ENCODE results near the gene SARS2. TPM values are rescaled to one million over a fixed set of nuclear protein-coding genes. Genes with fewer than 3 reads are reported as not detected.

Gene SARS2
- total RNA-seq, 4 donors from 2014 or later = 9.9 to 13.7 (median 11.9) TPM

DNA sequence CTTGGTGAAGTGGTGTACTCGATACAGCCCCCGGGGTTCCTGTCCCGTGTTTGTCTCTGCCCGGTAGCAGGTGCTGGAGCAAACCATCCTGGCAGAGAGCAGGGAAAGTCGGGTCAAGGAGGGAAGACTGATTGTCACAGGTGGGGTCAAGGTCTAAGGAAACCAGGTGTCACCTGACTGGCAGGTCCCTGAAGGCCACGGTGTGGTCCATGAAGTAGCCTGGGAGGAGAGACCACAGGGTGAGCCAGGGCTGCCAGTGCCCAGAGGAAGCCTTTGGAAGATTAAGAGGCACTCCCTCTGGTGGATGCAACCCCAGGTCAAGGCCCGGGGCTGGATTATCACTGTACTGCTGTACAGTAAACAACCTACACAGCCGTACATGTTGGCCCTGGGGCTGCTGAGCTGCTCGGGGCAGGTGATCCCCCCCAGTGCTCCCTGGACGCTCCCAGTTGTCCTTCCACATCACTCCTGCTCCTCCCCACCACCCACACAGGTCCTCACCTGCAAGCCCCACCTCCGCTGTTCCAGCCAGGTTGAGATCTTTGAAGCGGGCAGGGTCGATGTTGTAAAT, 12.6 kb downstream of the SARS2 start:
- no peak for ATAC-seq
- WGBS, 2 donors (ENCODE audit: low coverage in 1 of 2) = 80 to 88% methylated on average over 3 to 5 of the region's 13 CpGs
- Histone ChIP-seq H3K36me3 (peaks cover 0 to 33% of the 10 kb centered on the region in 2 donors), H3K4me1 (no peaks in the 10 kb centered on the region), H3K27ac (no peak overlapping the region), H3K4me3 (no peak overlapping the region), H3K9me3 (no peaks in the 10 kb centered on the region), H3K27me3 (no peaks in the 10 kb centered on the region)
- TF ChIP-seq, protein P1, sequence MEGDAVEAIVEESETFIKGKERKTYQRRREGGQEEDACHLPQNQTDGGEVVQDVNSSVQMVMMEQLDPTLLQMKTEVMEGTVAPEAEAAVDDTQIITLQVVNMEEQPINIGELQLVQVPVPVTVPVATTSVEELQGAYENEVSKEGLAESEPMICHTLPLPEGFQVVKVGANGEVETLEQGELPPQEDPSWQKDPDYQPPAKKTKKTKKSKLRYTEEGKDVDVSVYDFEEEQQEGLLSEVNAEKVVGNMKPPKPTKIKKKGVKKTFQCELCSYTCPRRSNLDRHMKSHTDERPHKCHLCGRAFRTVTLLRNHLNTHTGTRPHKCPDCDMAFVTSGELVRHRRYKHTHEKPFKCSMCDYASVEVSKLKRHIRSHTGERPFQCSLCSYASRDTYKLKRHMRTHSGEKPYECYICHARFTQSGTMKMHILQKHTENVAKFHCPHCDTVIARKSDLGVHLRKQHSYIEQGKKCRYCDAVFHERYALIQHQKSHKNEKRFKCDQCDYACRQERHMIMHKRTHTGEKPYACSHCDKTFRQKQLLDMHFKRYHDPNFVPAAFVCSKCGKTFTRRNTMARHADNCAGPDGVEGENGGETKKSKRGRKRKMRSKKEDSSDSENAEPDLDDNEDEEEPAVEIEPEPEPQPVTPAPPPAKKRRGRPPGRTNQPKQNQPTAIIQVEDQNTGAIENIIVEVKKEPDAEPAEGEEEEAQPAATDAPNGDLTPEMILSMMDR (IDR thresholded peaks at IDR 0.05) = no peak
- no peak for TF ChIP-seq POLR2A (IDR thresholded peaks at IDR 0.05)
- no peak for TF ChIP-seq POLR2AphosphoS5 (IDR thresholded peaks at IDR 0.05)
- no peak for TF ChIP-seq EP300 (IDR thresholded peaks at IDR 0.05)

DNA sequence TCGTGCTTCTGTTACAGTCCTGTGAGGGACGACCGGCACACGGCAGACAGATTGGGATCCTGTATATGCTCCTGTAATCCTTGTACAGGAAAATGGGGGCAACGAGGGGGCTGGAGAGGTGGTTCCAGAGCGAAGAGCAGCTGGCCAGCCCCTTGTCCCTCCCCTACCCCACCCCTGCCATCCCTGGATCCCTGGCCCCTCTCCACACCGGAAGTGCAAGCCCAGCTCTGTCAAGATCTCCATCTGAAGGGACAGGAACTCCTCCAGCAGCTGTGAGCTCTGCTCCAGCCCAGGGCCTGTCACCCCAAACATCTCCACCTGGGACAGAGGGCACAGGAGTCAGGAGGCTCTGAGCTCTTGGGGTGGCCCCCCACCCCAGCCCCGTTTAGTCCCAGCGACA, 13.0 kb downstream of the SARS2 start:
- no peak for TF ChIP-seq EP300 (IDR thresholded peaks at IDR 0.05)
- TF ChIP-seq, protein P1 (IDR thresholded peaks at IDR 0.05) = no peak
- no peak for TF ChIP-seq POLR2AphosphoS5 (IDR thresholded peaks at IDR 0.05)
- no peak for TF ChIP-seq POLR2A (IDR thresholded peaks at IDR 0.05)
- peaks cover under 1% of the 10 kb centered on the region for H3K27me3 ChIP-seq
- H3K4me1 ChIP-seq = no peaks in the 10 kb centered on the region
- peaks cover 0 to 31% of the 10 kb centered on the region in 2 donors for H3K36me3 ChIP-seq
- no peaks in the 10 kb centered on the region for H3K9me3 ChIP-seq
- no peak overlapping the region for H3K27ac ChIP-seq
- no peak overlapping the region for H3K4me3 ChIP-seq
- 77% methylated on average over 6 of the region's 9 CpGs; no CpG with 5 or more reads in 1 of the 2 donors for WGBS, 2 donors (ENCODE audit: low coverage in 1 of 2)
- no peak for ATAC-seq

DNA sequence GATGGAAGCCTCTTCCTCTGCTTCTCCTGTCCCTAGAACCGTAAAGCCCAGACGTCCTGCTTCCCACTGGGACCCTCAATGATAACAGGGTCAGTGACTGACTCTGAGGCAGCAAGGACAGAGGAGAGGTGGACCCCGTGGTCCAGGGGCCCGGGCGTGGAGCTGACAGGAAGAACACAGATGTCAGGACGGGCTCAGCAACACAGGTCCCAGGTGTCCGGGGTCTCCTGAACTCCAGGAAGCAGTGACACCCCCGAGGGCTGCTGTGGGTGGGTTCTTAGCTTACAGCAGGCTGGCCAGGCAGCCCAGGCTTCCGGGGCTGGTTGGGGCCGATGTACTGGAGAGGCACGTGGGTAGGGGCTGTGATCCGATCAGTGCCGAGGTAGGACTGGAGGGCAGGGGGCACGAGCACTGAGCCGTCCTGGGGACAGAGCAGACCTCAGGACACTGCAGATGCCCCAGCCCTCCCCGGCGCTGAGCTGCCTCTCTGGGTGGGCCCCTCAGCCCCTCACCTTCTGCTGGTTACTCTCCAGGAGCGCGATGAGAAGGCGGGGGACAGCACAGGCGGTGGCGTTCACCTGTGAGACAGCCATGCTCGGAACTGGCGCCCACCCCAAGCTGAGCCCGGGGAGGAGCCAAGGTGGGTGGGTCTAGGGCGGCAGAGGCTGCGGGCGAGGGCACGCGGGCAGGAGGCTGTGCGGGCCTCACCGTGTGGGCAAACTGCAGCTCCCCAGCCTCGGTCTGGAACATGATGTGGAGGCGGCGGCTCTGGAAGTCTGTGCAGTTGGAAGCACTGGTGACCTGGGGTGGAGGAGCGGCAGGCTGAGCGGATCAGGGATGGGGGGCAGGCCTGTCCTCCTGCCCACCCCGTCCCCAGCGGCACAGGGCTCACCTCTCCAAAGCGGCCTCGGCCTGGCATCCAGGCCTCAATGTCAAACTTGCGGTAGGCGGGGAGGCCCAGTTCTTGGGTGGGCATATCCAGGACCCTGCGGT, 14.9 kb downstream of the SARS2 start:
- WGBS, 2 donors (ENCODE audit: low coverage in 1 of 2) = 86 to 100% methylated on average over 1 to 4 of the region's 44 CpGs
- TF ChIP-seq, protein P1 (IDR thresholded peaks at IDR 0.05) = no peak
- TF ChIP-seq EP300 (IDR thresholded peaks at IDR 0.05) = no peak
- no peak for TF ChIP-seq POLR2A (IDR thresholded peaks at IDR 0.05)
- TF ChIP-seq POLR2AphosphoS5 (IDR thresholded peaks at IDR 0.05) = no peak
- H3K27me3 ChIP-seq = peaks cover 19% of the 10 kb centered on the region
- H3K27ac ChIP-seq = no peak overlapping the region
- no peak for ATAC-seq
- no peak overlapping the region for H3K4me3 ChIP-seq
- no peaks in the 10 kb centered on the region for H3K9me3 ChIP-seq
- peaks cover 0 to 4% (median 0%) of the 10 kb centered on the region in 3 donors for H3K4me1 ChIP-seq
- peaks cover 0 to 16% of the 10 kb centered on the region in 2 donors for H3K36me3 ChIP-seq

DNA sequence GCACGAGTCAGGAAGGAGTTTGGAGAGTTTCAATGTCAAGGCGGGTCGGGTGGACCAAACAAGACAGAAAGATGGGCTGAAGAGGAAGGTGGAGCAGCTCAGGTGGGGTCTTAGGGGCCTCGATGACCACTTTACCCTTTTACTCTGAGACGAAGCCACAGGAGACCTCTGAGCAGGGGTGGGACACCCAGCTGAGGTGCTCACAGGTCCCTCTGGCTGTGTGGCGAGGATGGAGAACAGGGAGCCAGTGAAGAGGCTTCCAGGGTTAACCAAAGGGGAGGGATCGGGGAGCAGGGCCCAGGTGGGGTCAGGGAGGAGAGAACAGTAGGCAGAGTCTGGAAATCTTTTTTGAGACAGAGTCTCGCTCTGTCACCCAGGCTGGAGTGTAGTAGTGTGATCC, 16.6 kb downstream of the SARS2 start:
- 89 to 100% methylated on average over 1 to 7 of the region's 8 CpGs for WGBS, 2 donors (ENCODE audit: low coverage in 1 of 2)
- no peak overlapping the region for H3K27ac ChIP-seq
- peaks cover 0 to 4% (median 0%) of the 10 kb centered on the region in 3 donors for H3K4me1 ChIP-seq
- no peak overlapping the region for H3K4me3 ChIP-seq
- TF ChIP-seq, protein P1 (IDR thresholded peaks at IDR 0.05) = no peak
- no peak for TF ChIP-seq EP300 (IDR thresholded peaks at IDR 0.05)
- no peak for ATAC-seq
- H3K27me3 ChIP-seq = peaks cover 22% of the 10 kb centered on the region
- H3K9me3 ChIP-seq = no peaks in the 10 kb centered on the region
- H3K36me3 ChIP-seq = peaks cover 0 to 16% of the 10 kb centered on the region in 2 donors

Measured in gastroesophageal sphincter (tissue), 4 donors.